MV-4-11 (cell line): Measurements from ENCODE around the gene P2RY14.

ENCODE experiments used
- DNase-seq: peaks from one replicate; lab custom pipeline; 2025; lab: John Stamatoyannopoulos, UW

Gene P2RY14

DNA sequence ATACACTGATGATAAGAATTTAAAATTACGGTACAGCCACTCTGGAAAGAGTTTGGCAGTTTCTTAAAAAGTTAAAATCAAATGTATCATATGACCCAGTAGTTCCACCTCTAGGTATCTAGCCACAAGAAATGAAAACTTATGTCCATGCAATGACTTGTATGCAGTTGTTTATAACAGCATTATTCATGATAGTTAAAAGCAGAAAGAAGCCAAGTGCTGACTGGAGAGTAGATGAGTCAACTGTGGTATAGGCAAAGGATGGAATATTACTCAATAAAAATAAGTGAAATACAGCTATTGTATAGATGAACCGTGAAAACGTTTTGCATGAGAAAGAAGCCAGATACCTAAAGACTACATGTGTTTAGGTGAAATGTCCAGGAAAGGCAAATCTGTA lies 23.4 kb upstream of the P2RY14 start:
- DNase-seq = no peak

DNA sequence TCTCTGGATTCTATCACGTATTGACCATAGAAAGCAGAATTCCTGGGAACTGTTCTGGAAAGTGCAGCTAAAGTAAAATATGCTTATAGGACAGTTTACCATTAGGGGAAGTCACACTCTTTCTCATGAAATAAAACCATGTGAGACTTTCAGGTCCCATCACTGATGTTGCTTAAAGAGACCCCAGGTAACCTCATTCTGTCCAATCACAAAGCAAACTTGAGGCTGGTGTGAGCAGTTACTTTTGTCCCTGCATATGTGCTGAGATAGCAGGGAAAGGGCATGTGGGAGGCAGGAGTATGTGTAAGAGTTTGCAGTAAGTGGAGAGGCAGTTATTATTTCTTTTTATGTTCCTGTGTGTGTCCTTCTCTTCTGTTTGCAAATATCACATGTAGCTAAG lies 22.2 kb upstream of the P2RY14 start:
- no peak for DNase-seq

GRCh38 chr3:151299006-151299405 lies 20.7 kb upstream of the P2RY14 start:
- no peak for DNase-seq

GRCh38 chr3:151297429-151297828 lies 19.1 kb upstream of the P2RY14 start:
- DNase-seq = no peak

- no peak for DNase-seq
Observed at GRCh38 chr3:151296226-151296625, 17.9 kb upstream of the P2RY14 start.

GRCh38 chr3:151293127-151293526 lies 14.8 kb upstream of the P2RY14 start:
- no peak for DNase-seq

DNA sequence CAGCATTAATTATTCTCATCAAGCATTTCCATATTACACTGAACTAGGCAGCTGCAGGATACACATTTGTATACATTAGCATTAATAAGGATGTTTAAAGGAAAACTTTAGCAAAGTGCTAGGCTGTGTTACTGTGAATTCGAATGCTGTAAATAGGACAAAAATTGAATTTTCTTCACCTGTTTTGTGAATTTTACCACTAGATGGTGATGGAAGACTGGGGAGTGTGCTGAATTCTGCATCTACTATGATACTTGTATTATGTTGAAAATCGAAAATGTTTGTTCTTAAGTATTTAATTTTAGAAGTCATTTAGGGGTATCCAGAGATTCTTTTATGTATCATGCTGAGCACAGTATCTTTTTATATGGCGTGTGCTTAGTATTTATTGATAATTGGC lies 12.3 kb upstream of the P2RY14 start:
- peak; percentile 11 for DNase-seq

DNA sequence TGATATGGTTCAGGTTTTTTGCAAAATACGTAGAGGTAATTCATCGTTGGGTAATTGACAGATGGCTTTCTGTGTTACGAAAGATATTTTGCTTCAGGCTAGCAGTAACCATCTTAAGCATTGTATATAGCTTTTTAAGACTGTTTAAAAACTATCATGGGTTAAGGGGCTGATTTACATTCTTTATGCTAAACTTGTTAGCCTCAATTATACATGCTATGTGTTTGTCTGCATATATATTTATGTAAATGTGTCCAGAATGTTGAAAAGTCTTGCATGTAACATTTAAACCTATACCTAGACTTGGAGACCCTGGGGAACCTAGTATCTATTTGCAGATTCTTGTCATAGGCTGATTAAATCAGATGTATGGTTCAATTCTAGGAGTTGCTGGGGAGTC lies 11.1 kb upstream of the P2RY14 start:
- no peak for DNase-seq

DNA sequence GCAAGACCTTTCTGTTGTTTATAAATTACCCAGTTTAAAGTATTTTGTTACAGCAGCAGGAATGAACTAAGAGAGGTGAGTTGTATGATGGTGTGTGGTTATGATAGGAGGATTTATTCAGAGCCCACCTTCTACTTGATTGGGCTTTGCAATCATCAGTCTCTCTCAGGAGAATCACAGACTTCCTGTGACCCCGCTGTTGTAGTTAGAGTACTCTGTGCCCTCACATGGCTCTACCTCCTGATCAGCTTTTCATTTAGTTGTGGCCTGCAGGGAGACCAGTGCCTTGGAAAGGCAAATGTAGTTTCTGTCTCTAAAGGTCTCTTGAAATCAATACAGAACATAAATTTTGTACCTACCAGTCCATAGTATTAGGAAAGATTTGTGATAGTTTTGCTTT lies 7.6 kb upstream of the P2RY14 start:
- no peak for DNase-seq

- peak; percentile 22 for DNase-seq
Observed at GRCh38 chr3:151283907-151284461, 5.6 kb upstream of the P2RY14 start.

- DNase-seq = no peak
Observed at GRCh38 chr3:151283387-151283786, 5.0 kb upstream of the P2RY14 start.

- DNase-seq = peak; percentile 56
Observed at GRCh38 chr3:151282921-151283320, 4.6 kb upstream of the P2RY14 start.

GRCh38 chr3:151281671-151282324 lies 3.5 kb upstream of the P2RY14 start:
- DNase-seq = no peak

GRCh38 chr3:151276687-151277042 lies 1.7 kb downstream of the P2RY14 start:
- no peak for DNase-seq

DNA sequence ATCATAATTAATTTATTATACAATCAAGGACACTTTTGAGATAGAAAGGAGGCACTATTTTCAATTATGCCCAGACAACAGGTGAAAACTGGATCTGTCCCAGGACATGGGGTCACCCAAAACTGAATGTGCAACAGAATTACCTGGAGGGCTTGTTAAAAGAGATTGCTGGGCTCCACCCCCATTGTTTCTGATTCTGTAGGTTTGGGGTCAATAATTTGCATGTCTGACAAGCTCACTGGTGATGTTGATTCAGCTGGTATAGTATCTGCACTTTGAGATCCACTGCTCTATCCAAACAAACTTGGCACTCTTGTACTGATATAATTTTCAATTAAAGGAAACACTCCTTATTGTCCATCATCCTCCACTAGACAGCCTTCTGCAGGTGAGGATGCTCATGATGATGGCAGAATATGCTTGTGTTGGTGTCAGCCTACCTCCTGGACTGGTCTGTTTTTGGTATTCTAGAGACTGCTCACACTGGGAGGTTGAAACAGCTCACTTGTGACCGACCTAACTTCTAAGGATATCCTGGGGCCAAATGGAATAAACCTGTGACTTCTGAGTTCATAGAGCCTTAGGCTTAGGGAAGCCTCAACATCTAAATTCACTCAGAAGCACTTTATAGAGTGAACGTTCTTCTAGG lies 2.2 kb downstream of the P2RY14 start:
- no peak for DNase-seq

DNA sequence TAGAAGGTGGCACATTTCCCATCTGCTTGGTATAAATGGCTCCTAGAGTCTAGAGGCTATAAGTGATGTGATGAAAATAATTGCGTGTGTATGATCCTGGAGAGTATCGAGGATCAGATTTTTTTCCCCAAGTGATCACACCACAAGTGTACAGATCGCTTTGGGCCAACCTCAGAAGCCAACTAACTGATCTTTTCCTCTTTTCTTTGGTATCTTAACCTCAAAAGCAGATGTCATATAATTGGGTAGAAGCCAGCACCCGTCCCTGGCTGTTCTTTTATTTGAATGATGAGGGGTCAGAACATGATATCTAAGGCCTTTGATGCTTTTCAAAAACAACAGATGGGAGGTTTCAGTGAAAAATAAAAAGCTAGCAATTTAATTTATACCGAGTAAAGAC lies 3.3 kb downstream of the P2RY14 start:
- peak; percentile 65 for DNase-seq

GRCh38 chr3:151269631-151270030 lies 8.7 kb downstream of the P2RY14 start:
- DNase-seq = no peak

- peak; percentile 11 for DNase-seq
Observed at GRCh38 chr3:151268267-151269235, 9.8 kb downstream of the P2RY14 start.

DNA sequence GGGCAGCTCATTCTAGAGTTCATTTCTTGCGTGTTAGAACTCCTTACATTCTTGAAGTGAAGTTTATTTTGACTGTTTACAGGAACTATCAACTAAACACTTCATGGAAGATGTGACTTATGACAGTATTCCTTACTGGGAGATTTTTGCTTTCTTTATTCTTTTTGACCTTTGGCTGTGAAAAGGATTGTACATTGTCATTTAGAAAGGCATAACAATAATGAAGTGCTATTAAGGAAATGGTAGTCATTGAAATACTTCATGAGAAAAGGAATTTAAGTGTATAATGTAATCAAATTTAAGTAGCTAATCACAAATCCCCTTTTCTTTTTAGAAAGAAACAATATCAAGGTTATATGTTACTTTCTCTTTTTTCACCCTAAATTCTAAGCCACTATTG lies 11.3 kb downstream of the P2RY14 start:
- DNase-seq = no peak

DNA sequence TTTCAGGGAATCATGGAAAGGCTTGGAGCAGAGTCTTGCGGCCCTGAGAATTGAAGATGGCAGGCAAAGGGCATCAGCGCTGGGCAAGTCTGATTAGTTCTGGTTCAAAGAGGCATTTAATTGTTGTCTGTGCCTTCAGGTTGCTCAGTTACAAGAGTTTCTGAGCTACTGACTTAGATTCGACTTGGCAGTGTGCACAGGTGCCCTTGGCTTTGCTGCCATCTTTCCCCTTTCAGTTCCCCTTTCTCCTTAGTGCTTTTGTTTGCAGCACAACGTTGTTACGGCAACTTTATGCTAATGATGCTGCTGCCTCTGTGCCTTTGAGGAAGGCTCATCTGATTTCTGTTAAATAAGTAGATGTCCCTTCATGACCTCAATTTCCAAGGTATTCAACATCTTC lies 12.5 kb downstream of the P2RY14 start:
- peak; percentile 94 for DNase-seq

- DNase-seq = peak; percentile 73
Observed at GRCh38 chr3:151265166-151265565, 13.2 kb downstream of the P2RY14 start.

DNA sequence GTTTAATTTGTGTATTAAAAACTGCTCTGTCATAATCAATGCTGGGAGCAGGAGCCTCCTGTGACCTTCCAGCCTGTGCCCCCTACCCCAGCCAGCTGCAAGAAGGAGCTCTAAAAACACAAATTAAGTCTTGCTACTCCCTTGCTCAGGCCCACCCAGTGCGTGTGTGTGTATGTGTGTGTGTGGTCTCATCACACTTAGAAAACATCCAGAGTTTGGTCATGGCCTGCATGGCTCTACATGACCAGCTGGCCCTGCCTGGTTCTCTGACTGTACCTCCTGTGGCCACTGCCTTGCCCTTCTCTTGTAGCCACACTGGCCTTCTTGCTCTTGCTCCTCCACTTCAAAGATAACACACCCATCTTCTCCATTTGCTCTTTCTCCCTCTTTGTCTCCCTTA lies 13.7 kb downstream of the P2RY14 start:
- no peak for DNase-seq
